ENCODE measurements around the gene SPAG16. TPM values are rescaled to one million over a fixed set of nuclear protein-coding genes. Genes with fewer than 3 reads are reported as not detected.

Gene SPAG16
- polyA plus RNA-seq, 1 of the 3 experiments (the other 2 are of a cell fraction): 29.5 TPM

- TF ChIP-seq, protein P1, sequence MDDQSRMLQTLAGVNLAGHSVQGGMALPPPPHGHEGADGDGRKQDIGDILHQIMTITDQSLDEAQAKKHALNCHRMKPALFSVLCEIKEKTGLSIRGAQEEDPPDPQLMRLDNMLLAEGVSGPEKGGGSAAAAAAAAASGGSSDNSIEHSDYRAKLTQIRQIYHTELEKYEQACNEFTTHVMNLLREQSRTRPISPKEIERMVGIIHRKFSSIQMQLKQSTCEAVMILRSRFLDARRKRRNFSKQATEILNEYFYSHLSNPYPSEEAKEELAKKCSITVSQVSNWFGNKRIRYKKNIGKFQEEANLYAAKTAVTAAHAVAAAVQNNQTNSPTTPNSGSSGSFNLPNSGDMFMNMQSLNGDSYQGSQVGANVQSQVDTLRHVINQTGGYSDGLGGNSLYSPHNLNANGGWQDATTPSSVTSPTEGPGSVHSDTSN (IDR thresholded peaks at IDR 0.05): no peak
- TF ChIP-seq SMC3 (IDR thresholded peaks at IDR 0.05; ENCODE audit: low read depth, low read length) (no peak), CHD2 (IDR thresholded peaks at IDR 0.05; ENCODE audit: low read length, partially characterized antibody) (peak; percentile 100), RFX5 (IDR thresholded peaks at IDR 0.05; ENCODE audit: low read length) (peak; percentile 55; the same call in 1 of the 2 replicates), EP300 (IDR thresholded peaks at IDR 0.05; ENCODE audit: borderline replicate concordance in 1 of 2, low read depth in 1 of 2, low read length in 1 of 2) (no peak), ELF1 (IDR thresholded peaks at IDR 0.05) (no peak), MXI1 (IDR thresholded peaks at IDR 0.05; ENCODE audit: low read depth, low read length) (peak; percentile 90), FOSL2 (IDR thresholded peaks at IDR 0.05; ENCODE audit: borderline replicate concordance, low read depth) (no peak), SIN3A (IDR thresholded peaks at IDR 0.05; ENCODE audit: borderline replicate concordance, low read depth, low read length) (peak; percentile 99), JUND (IDR thresholded peaks at IDR 0.05) (no peak), POLR2AphosphoS5 (IDR thresholded peaks at IDR 0.05; ENCODE audit: low read depth, low read length) (peak; percentile 68), TEAD4 (IDR thresholded peaks at IDR 0.05; ENCODE audit: borderline replicate concordance, insufficient read depth) (no peak), GATA2 (CRISPR knock-in tag; IDR thresholded peaks at IDR 0.05) (no peak), FOXM1 (IDR thresholded peaks at IDR 0.05; ENCODE audit: low read depth) (no peak), RXRA (IDR thresholded peaks at IDR 0.05; ENCODE audit: borderline replicate concordance, low read depth) (0 out of 2 replicates have a peak, but pooled peaks have one; percentile 3)
Observed at GRCh38 chr2:213284105-213285090, at the start of gene SPAG16 (continued).

- POLR2A ChIA-PET: no interaction called here
- Histone ChIP-seq H2AFZ (ENCODE audit: low read depth) (peak overlapping the region; percentile 61), H3K27me3 (ENCODE audit: insufficient read depth) (no peaks in the 10 kb centered on the region), H3K4me1 (ENCODE audit: control insufficient read depth in 1 of 2, insufficient read depth in 2 of 2, low read depth in 1 of 2, low read length in 1 of 2) (peaks cover 3 to 48% of the 10 kb centered on the region in 2 experiments), H3K36me3 (replicated peaks in 1 of 2; ENCODE audit: control insufficient read depth in 1 of 2, insufficient read depth in 2 of 2, low read length in 1 of 2) (no peaks in the 10 kb centered on the region), H3K79me2 (ENCODE audit: insufficient read depth) (no peaks in the 10 kb centered on the region), H3K4me2 (no peak overlapping the region), H4K20me1 (ENCODE audit: insufficient read depth) (no peaks in the 10 kb centered on the region), H3K9me2 (no peaks in the 10 kb centered on the region), H3F3A (replicated peaks; ENCODE audit: insufficient read depth) (peaks cover 28% of the 10 kb centered on the region), H3K9ac (no peak overlapping the region), H3K4me3 (ENCODE audit: low read depth in 2 of 2, low read length in 1 of 2) (no peak overlapping the region), H3K27ac (ENCODE audit: low read depth in 2 of 2, low read length in 1 of 2) (no peak overlapping the region), H3K9me3 (no peaks in the 10 kb centered on the region; the same call in 1 of the 2 replicates)
- CTCF ChIA-PET: no interaction called here
- TF ChIP-seq RAD21 (IDR thresholded peaks at IDR 0.05; ENCODE audit: low read length) (no peak), SMC3 (IDR thresholded peaks at IDR 0.05; ENCODE audit: low read depth, low read length) (no peak), FOXJ3 (CRISPR knock-in tag; IDR thresholded peaks at IDR 0.05) (no peak), RCOR1 (IDR thresholded peaks at IDR 0.05; ENCODE audit: low read length) (no peak), RFX5 (IDR thresholded peaks at IDR 0.05; ENCODE audit: low read length) (no peak), IRF3 (IDR thresholded peaks at IDR 0.05; ENCODE audit: low read depth, low read length) (no peak)
- TF ChIP-seq, protein P1 (IDR thresholded peaks at IDR 0.05): no peak
- 97% methylated on average over 1 of the region's 1 CpG for WGBS (ENCODE audit: low lambda C conversion rate)
- DNase-seq: no peak
Observed at GRCh38 chr2:213234641-213235040, 49.6 kb upstream of the SPAG16 start.
